Middle frontal gyrus (tissue), 1 donor: Measurements from ENCODE around the gene AGAP5.
"Not testable (repeated sequence)": the region's sequence is repeated elsewhere in the genome, so short reads cannot be mapped to it uniquely, and the experiment has no call there.

Source experiments
- DNase-seq: peaks from one replicate; pipeline ENCODE4 v3.0.0-alpha.2; 2015; ENCODE audit warnings: low spot score; ENCODE audit errors: extremely low spot score

Gene AGAP5

GRCh38 chr10:73697675-73698159 is at the start of gene AGAP5:
AGAP5 (minus strand) TSS chr10:73698109; CDS start chr10:73697755, 354 bp downstream.
- not testable (repeated sequence) for DNase-seq

- no peak for DNase-seq
These were observed 48.8 kb upstream of the AGAP5 start for GRCh38 chr10:73746721-73747120.

- no peak for DNase-seq
These were observed 46.7 kb upstream of the AGAP5 start for GRCh38 chr10:73744664-73744975.

- peak; percentile 91 for DNase-seq
These were observed 46.2 kb upstream of the AGAP5 start, which contains the start of gene SEC24C for GRCh38 chr10:73743905-73744663. SEC24C (plus strand) TSS chr10:73744372; CDS start chr10:73746833, 2,461 bp downstream.

- DNase-seq, result no peak
These were observed 45.5 kb upstream of the AGAP5 start for GRCh38 chr10:73743327-73743904.

- no peak for DNase-seq
These were observed 44.5 kb upstream of the AGAP5 start for GRCh38 chr10:73742454-73742734.

GRCh38 chr10:73740501-73741254 is 42.8 kb upstream of the AGAP5 start:
- DNase-seq, result not testable (repeated sequence)

GRCh38 chr10:73734796-73735305 is 36.9 kb upstream of the AGAP5 start:
- DNase-seq, result no peak

- DNase-seq, result no peak
These were observed 36.3 kb upstream of the AGAP5 start for GRCh38 chr10:73734028-73734720.

- DNase-seq, result no peak
These were observed 35.2 kb upstream of the AGAP5 start for GRCh38 chr10:73732931-73733623.

GRCh38 chr10:73732426-73732825 is 34.5 kb upstream of the AGAP5 start:
- no peak for DNase-seq

- DNase-seq, result no peak
These were observed 33.9 kb upstream of the AGAP5 start for GRCh38 chr10:73731588-73732375.

GRCh38 chr10:73730153-73730906 is 32.4 kb upstream of the AGAP5 start:
- DNase-seq, result peak; percentile 80

GRCh38 chr10:73729781-73730152 is 31.9 kb upstream of the AGAP5 start:
- not testable (repeated sequence) for DNase-seq

GRCh38 chr10:73723516-73723915 is 25.6 kb upstream of the AGAP5 start:
- no peak for DNase-seq

GRCh38 chr10:73720561-73720960 is 22.7 kb upstream of the AGAP5 start:
- DNase-seq, result not testable (repeated sequence)

GRCh38 chr10:73717556-73717955 is 19.6 kb upstream of the AGAP5 start:
- DNase-seq, result no peak

GRCh38 chr10:73716251-73716650 is 18.3 kb upstream of the AGAP5 start:
- DNase-seq, result no peak
